HG03135 (cell line): Measurements from ENCODE around the gene ASIC3.

Experiments
- ATAC-seq: cut with Tn5 transposase; IDR thresholded peaks from one replicate; pipeline ENCODE4 v1.9.1; 2021; ENCODE audit warnings: mild to moderate bottlenecking, moderate library complexity; ENCODE audit not compliant: unreplicated experiment

ASIC3 gene

GRCh38 chr7:151085329-151085690, 37.0 kb downstream of the ASIC3 start:
- no peak for ATAC-seq

- peak; percentile 49 for ATAC-seq
These were observed 37.6 kb downstream of the ASIC3 start, which contains the start of gene AGAP3 for GRCh38 chr7:151085691-151086620. Gene AGAP3 (plus strand): TSS chr7:151086475. CDS start chr7:151086742, 267 bp downstream.

DNA sequence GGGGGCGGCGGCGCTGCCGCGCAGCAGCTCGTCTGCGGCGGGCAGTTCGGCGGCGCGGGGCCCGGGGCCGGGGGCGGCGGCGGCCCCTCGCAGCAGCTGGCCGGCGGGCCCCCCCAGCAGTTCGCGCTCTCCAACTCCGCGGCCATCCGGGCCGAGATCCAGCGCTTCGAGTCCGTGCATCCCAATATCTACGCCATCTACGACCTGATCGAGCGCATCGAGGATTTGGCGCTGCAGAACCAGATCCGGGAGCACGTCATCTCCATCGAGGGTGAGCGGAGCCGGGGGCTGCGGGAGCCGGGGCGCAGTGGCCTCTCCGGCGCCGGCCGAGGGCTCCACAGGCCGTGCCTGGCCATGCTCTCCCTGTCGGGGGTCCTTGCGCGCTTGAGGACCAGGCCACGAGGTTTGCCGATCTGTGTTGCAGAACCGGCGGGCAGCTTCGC, 38.5 kb downstream of the ASIC3 start:
- ATAC-seq = no peak

DNA sequence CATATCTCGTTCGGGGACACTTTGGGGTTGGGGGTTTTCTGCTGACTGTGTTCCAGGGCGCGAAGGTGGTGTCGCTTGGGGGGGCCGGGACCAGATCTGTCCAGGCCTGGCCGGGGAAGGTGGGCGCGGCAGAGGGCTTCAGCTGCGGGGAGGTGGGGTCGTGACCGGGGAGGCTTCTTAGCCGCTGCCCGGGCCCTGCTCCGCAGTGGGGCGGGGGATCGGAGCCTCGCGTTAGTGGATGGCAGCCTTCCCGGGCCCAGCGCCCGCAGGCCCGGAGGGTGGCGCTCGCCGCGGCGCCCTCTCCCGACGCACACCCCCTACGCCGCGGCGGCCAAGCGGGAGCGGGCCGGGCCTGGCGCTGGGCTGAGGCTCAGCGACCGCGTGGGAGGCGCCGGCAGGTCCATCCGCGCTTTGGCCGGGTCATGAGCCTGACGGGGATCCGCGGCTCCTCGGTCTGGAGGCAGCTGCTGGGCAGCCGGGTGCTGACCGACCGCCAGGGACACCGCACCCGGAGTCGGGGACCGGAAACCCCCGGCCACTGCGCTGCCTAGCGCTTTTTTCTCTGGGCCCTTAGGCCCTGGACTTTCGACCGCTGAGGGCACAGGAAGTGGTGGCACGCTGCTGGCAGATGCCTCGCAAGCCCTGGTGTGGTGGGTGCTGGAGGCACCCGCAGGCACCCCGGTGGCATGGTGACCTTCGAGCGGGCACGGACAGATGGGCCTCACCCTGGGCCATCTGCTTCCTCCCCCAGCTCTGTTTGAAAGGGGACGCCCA, 39.1 kb downstream of the ASIC3 start:
- ATAC-seq = no peak

GRCh38 chr7:151088019-151088855, 39.9 kb downstream of the ASIC3 start:
- ATAC-seq = no peak

DNA sequence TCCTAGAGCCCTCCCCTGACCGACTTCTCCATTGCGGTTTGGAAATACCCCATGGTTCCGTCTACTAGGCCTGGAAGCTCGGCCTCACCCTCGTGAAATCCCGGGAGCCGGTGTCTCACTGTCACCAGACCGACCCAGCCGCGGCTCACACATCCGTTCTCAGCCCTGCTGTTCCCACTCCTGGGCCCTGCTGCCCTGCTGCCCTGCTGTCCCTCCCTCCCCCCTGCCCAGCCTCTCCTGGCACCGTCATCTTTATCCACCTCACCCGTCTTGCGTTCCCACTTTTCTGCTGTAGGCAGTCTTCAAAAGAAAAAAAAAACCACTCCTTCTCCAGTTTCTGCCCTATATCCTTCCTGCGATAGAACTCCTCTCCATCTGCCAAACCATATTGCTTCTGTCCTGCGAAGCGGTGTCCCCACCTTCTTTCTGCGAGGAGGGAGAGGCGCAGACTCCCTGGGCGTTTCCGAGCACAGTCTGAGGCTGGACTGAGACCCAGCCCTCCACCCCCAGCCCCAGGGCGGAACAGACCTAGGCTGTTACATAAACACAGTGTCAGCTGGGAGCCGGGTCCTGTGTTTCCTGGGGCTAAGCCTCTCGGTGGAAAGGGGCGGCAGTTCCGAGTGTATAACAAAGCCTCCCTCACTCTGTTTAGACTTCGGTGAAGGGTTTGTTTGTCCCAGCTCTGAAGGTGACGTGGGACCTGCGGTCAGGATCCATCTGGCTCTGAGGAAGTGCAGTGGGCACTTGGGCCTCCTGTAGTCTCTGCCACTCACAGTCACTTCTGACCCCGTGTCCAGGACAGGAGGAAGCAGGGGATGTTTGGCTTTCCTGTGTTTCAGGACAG, 40.7 kb downstream of the ASIC3 start:
- no peak for ATAC-seq

- no peak for ATAC-seq
These were observed 41.8 kb downstream of the ASIC3 start for GRCh38 chr7:151089893-151090730.

- no peak for ATAC-seq
These were observed 42.7 kb downstream of the ASIC3 start for GRCh38 chr7:151091003-151091402.

DNA sequence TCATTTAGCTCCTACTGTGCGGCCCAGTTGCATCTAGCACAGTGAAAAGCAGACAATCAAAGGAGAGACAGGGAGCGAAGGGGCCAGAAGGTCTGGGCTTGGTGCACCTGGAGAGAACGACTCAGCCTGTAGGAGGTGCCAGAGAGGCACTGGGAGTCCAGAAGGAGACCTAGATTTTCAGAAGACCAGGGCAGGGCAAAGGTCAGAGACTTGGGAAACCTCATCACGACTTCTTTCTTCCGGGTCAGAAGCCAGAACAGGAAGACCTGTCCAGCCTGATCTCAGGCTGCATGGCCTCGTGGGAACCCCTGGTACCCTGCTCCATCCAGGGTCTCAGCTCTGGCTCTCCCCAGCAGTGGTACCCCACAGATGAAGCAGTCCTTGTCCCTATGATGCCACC, 43.1 kb downstream of the ASIC3 start:
- ATAC-seq = no peak

DNA sequence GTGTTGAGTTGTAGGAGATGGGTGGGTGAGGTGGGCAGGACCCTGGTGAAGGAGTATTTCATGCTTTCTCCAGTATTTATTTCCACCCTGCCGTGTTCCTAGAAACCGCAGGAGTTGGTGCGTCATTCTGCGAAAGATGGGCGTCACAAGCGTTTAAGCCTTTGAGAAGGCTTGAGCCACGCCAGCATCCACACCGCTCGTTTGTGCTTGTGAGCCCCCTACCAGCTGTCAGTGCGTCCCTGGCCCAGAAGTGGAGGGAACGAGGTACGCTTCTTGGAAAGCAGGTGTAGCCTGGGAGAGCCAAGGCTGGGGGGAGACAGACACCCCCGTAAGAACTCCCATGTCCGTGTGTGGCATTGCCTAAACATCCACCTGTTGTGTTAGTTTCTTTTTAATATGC, 43.7 kb downstream of the ASIC3 start:
- ATAC-seq = no peak

- no peak for ATAC-seq
These were observed 45.4 kb downstream of the ASIC3 start for GRCh38 chr7:151093748-151094147.

- no peak for ATAC-seq
These were observed 46.3 kb downstream of the ASIC3 start for GRCh38 chr7:151094675-151095074.

GRCh38 chr7:151095123-151095797, 46.9 kb downstream of the ASIC3 start:
- ATAC-seq = no peak

DNA sequence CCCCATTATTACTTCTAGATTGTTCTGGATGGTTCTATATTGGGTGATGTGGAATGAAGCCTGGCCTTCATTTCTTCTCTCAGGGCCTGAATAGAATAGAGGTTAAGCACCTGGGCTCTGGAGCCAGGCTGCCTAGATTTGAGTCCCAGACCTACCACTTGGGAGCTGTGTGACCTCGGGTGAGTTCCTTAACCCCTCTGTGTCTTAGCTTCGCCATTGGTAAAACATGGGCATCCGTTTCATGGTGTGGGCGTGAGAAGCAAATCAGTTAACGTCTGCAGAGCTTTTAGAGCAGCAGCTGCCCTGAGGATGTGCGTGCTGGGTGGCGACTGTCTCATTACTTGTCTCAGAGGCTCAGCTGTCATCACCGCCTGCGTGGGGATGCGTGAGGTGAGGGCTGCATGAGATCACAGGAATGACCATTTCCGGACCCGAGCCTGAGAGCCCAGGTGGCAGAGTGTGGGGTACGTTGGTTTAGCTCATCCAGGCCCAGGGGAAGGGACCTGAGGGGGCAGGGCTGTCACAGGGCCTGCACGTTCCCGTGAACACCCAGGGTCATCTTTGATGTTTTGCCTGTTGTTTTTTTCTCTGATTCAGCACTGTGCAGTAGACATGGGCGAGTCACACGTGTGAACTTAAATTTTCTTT, 47.6 kb downstream of the ASIC3 start:
- no peak for ATAC-seq

- no peak for ATAC-seq
These were observed 51.3 kb downstream of the ASIC3 start for GRCh38 chr7:151099486-151100211.

DNA sequence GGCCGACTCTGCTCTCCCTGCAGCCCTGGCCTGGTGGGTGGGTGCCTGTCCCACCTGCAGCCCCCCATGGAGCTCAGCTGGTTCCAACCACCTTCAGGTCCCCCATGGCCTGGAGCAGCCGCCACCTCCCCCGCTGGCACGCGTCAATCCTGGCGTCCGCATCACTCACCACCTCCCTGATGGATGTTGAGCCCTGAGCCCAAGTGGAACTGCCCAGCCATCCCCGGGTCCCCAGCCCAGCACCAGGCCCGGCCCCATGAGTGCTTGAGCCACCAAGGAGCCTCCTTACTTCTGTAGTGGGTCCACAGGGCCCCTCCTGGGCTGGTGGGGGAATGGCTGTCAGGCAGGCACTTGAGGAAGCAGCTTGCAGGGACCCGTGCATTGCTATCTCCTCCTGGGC, 52.6 kb downstream of the ASIC3 start:
- no peak for ATAC-seq

GRCh38 chr7:151101621-151102396, 53.5 kb downstream of the ASIC3 start:
- no peak for ATAC-seq
